Effector memory CD4-positive, alpha-beta T cell (primary cell): Measurements from ENCODE around the gene PI4KB.

ENCODE experiments used
- DNase-seq, 3 donors: peaks; one replicate each; pipeline ENCODE4 v3.0.0-alpha.2; 2020
- H3K27ac ChIP-seq: 2 replicates; pipeline ENCODE4 v1.7.0; 2013; ENCODE audit warnings: mild to moderate bottlenecking, low read length, moderate library complexity; ENCODE audit not compliant: insufficient read depth, poor library complexity, severe bottlenecking
- H3K27me3 ChIP-seq: replicated peaks from 2 replicates; pipeline ENCODE4 v1.7.0; 2013; ENCODE audit warnings: mild to moderate bottlenecking, low read length; ENCODE audit not compliant: insufficient read depth, control insufficient read depth, poor library complexity, severe bottlenecking
- H3K36me3 ChIP-seq: 2 replicates; pipeline ENCODE4 v1.7.0; 2013; ENCODE audit warnings: mild to moderate bottlenecking, low read length, moderate library complexity; ENCODE audit not compliant: control insufficient read depth, insufficient read depth
- H3K4me1 ChIP-seq: 2 replicates; pipeline ENCODE4 v1.7.0; 2013; ENCODE audit warnings: low read length, mild to moderate bottlenecking; ENCODE audit not compliant: control insufficient read depth, insufficient read depth, poor library complexity, severe bottlenecking
- H3K4me3 ChIP-seq: 2 replicates; pipeline ENCODE4 v1.7.0; 2013; ENCODE audit warnings: low read length, low read depth, mild to moderate bottlenecking; ENCODE audit not compliant: insufficient read depth, poor library complexity, severe bottlenecking
- H3K9me3 ChIP-seq: 2 replicates; pipeline ENCODE4 v1.7.0; 2013; ENCODE audit warnings: mild to moderate bottlenecking, low read length, moderate library complexity; ENCODE audit not compliant: control insufficient read depth

The PI4KB gene

GRCh38 chr1:151312411-151312810, 14.8 kb downstream of the PI4KB start:
- no peak for DNase-seq
- H3K4me3 ChIP-seq, result no peak overlapping the region
- H3K4me1 ChIP-seq, result peaks cover 16% of the 10 kb centered on the region
- H3K27ac ChIP-seq, result peak overlapping the region; percentile 35
- no peaks in the 10 kb centered on the region for H3K27me3 ChIP-seq
- H3K9me3 ChIP-seq, result no peaks in the 10 kb centered on the region
- H3K36me3 ChIP-seq, result peaks cover 57% of the 10 kb centered on the region

DNA sequence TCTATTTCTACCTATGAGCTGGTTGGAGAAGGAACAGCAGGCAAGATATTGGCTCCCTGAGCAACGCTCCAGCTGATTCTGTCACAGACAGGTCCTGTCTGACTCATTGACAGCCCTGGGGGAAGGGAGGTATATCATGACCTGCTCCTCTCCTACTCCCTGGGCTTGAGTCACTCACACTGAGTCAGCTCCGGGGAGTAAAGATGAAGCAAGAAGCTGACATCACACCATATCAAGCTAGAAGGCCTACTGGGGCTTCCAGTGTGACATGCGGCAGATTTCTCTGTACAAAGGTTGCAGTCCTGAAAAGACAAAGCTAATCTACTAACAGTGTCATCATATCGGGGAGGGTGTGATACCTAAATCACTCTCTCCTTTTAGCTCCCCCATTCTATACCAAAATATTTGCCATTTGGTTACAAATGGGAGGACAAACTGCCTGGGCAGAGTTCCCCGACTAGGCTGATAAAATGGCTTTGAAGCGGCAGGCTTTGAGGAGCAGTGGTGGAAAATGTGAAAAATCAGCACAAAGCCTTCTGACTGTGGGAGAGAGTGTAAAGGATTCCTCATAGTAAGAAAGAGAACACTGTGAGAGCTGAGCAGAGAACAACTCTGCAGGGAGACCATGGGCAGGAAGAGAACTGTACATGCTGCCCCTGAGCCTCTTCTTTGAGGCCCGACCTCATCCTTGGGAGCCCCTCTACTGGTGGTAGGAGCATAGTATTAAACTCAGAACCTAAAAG, 15.5 kb downstream of the PI4KB start:
- Histone ChIP-seq H3K36me3 (peaks cover 63% of the 10 kb centered on the region), H3K4me1 (peaks cover 16% of the 10 kb centered on the region), H3K27ac (peak overlapping the region; percentile 36), H3K4me3 (no peak overlapping the region), H3K9me3 (no peaks in the 10 kb centered on the region), H3K27me3 (no peaks in the 10 kb centered on the region)
- DNase-seq, result peak; percentile 21 to 50 (median 23)

GRCh38 chr1:151311011-151311410, 16.2 kb downstream of the PI4KB start:
- no peaks in the 10 kb centered on the region for H3K27me3 ChIP-seq
- H3K4me1 ChIP-seq, result peaks cover 16% of the 10 kb centered on the region
- H3K36me3 ChIP-seq, result peaks cover 65% of the 10 kb centered on the region
- H3K9me3 ChIP-seq, result no peaks in the 10 kb centered on the region
- H3K27ac ChIP-seq, result peak overlapping the region; percentile 36
- H3K4me3 ChIP-seq, result no peak overlapping the region
- DNase-seq, result no peak

DNA sequence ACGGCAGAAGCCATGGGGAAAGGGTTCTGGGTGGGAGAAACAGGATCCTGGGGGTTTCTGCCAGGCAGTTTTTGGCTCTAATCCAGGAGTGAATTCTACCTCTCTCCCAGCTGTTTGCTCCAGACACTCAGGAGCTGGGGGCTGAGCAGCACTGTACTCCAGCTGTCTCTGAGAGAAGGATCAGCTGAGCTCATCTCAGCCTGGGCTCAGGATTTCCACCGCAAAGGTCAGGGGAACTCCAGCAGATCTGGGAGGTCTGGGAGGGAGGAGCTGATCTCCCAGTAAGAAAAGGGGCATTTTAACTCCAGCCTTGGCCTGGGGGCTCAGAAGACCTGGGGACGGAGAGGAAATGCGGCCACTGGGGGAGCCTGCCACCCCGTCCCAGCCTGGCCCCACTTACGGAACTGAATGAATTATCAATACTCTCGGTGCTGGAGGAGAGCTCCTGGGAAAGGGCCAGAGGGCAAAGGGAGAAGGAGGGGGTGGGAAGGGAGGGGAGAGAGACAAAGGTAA, 17.3 kb downstream of the PI4KB start:
- Histone ChIP-seq H3K27me3 (no peaks in the 10 kb centered on the region), H3K36me3 (peaks cover 68% of the 10 kb centered on the region), H3K4me1 (peaks cover 16% of the 10 kb centered on the region), H3K9me3 (no peaks in the 10 kb centered on the region), H3K4me3 (no peak overlapping the region), H3K27ac (no peak overlapping the region)
- no peak for DNase-seq

GRCh38 chr1:151294742-151295462, 32.3 kb downstream of the PI4KB start:
- DNase-seq, result no peak
- Histone ChIP-seq H3K27ac (no peak overlapping the region), H3K36me3 (peaks cover 91% of the 10 kb centered on the region), H3K9me3 (no peaks in the 10 kb centered on the region), H3K27me3 (no peaks in the 10 kb centered on the region), H3K4me3 (no peak overlapping the region), H3K4me1 (no peaks in the 10 kb centered on the region)

DNA sequence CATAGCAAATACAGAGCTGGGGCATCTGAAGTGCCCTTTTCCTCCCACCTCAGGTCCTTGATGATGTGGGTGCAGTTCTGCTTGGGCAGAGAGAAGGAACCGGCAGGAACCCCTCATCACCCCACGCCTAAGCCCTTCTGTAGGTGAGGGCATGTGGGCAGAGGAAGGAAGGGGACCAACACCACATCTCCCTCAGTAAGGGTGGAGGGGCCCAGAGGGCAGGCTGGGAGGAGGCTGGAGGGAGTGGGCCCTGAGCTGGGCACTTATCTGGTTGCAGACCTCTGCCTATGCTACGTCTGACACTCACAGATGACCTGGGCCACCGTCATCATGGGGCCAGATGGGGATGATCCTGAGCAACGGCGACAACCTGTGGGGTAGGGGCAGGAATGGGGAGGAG, 34.1 kb downstream of the PI4KB start:
- H3K9me3 ChIP-seq, result no peaks in the 10 kb centered on the region
- no peak overlapping the region for H3K4me3 ChIP-seq
- H3K27ac ChIP-seq, result no peak overlapping the region
- DNase-seq, result no peak
- no peaks in the 10 kb centered on the region for H3K27me3 ChIP-seq
- peaks cover 6% of the 10 kb centered on the region for H3K4me1 ChIP-seq
- peaks cover 91% of the 10 kb centered on the region for H3K36me3 ChIP-seq

DNA sequence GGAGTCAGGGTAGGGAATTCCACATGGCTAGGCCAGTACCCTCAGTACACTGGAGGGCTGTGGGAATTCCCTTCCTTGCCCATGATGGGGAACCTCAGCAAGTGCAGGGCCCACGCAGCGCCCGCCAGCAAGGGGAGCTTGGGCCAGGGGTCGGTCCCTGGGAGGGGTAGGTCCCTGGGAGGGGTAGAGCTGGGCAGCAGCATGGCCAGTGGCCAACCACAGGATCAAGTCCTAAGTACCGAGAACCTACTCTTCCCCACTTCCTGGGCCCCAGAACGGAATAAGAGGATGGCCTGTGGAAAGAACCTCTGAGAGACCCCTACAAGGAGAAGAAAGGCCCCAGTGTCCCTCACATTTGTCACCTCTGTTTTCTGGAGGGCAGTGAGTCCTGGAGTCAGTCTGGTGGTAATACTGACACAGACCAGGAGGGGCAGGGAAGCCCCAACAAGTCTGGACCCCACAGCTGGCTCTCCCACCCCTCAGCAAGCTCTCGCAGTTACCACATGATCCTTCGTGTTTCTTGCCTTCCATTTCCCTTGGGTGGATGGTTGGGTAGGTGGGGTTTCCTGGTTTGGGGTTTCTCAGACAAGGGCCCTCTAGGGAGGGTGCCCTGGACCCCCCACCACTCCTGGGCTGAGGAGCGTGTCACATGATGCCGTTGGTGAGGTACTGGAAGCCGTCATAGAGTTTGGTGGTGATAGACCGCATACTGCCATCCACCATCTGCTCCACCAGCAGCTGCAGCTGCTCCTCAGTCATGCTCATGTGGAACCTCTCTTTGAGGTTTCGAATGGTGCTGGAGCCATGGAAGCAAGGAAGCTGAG, 34.8 kb downstream of the PI4KB start:
- H3K36me3 ChIP-seq, result peaks cover 90% of the 10 kb centered on the region
- no peak overlapping the region for H3K27ac ChIP-seq
- no peaks in the 10 kb centered on the region for H3K9me3 ChIP-seq
- H3K4me3 ChIP-seq, result no peak overlapping the region
- H3K4me1 ChIP-seq, result peaks cover 6% of the 10 kb centered on the region
- no peak for DNase-seq
- H3K27me3 ChIP-seq, result no peaks in the 10 kb centered on the region

DNA sequence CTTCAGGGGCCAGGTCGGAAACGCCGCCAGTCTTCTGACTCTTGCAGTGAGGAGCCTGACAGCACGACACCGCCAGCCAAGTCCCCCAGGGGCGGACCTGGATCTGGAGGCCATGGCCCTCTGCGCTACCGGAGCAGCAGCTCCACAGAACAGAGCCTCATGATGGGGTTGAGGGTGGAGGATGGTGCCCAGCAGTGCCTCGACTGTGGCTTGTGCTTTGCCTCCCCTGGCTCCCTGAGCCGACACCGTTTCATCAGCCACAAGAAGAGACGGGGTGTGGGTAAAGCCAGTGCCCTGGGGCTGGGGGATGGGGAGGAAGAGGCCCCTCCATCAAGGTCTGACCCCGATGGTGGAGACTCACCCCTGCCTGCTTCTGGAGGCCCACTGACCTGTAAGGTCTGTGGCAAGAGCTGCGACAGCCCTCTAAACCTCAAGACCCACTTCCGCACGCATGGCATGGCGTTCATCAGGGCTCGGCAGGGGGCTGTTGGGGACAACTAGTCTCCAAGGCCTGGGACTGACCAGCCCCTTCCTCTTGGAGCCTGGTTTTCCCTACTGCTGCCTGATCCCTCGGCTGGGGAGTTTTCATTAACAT, 36.4 kb downstream of the PI4KB start:
- Histone ChIP-seq H3K4me3 (no peak overlapping the region), H3K4me1 (peaks cover 6% of the 10 kb centered on the region), H3K27me3 (no peaks in the 10 kb centered on the region), H3K36me3 (peaks cover 95% of the 10 kb centered on the region), H3K27ac (no peak overlapping the region), H3K9me3 (no peaks in the 10 kb centered on the region)
- no peak for DNase-seq

- no peaks in the 10 kb centered on the region for H3K27me3 ChIP-seq
- peaks cover 6% of the 10 kb centered on the region for H3K4me1 ChIP-seq
- no peak overlapping the region for H3K27ac ChIP-seq
- H3K4me3 ChIP-seq, result no peak overlapping the region
- no peak for DNase-seq
- H3K36me3 ChIP-seq, result peaks cover 89% of the 10 kb centered on the region
- no peaks in the 10 kb centered on the region for H3K9me3 ChIP-seq
Measured at GRCh38 chr1:151289991-151290708, 37.1 kb downstream of the PI4KB start.
